Tibial nerve (tissue), 4 donors: ENCODE measurements around the gene VPS18. TPM values are rescaled to one million over a fixed set of nuclear protein-coding genes. Genes with fewer than 3 reads are reported as not detected.
A peak's percentile ranks its signal among the peaks of the same experiment; 100 is the strongest.

Experiments
- DNase-seq, 2 donors: peaks; one replicate each; pipeline ENCODE4 v3.0.0-alpha.2; 2019; ENCODE audit warnings: low spot score in 2 of 2
- H3K27ac ChIP-seq, 4 donors: fragments of 200-600 bp; sonication (generic) in 3 of 4; one replicate each; pipeline ENCODE4 v1.5.1; 2017 to 2019; ENCODE audit warnings: mild to moderate bottlenecking in 1 of 4
- H3K27me3 ChIP-seq, 2 donors: fragments of 200-600 bp; sonication (generic) in 1 of 2; one replicate each; pipeline versions ENCODE4 v1.5.1 to v1.6.0; 2017 to 2019
- H3K36me3 ChIP-seq, 3 donors: fragments of 200-600 bp; sonication (generic); one replicate each; pipeline ENCODE4 v1.5.1; 2018 to 2019
- H3K4me1 ChIP-seq, 4 donors: fragments of 200-600 bp; sonication (generic) in 3 of 4; one replicate each; pipeline ENCODE4 v1.5.1; 2017 to 2019
- H3K4me3 ChIP-seq, 4 donors: fragments of 200-600 bp; sonication (generic) in 3 of 4; one replicate each; pipeline ENCODE4 v1.5.1; 2017 to 2019; ENCODE audit warnings: mild to moderate bottlenecking in 1 of 4, moderate library complexity in 1 of 4
- H3K9me3 ChIP-seq, 4 donors: fragments of 200-600 bp; sonication (generic) in 3 of 4; one replicate each; pipeline ENCODE4 v1.5.1; 2017 to 2019
- CTCF ChIP-seq, 5 experiments: fragments of 200-600 bp in 3 of 5; fragments of 450-650 bp in 2 of 5; sonication (generic) in 3 of 5; IDR thresholded peaks; one replicate each; pipeline ENCODE4 v1.5.1; 2016 to 2019; ENCODE audit warnings: antibody characterized with exemption in 5 of 5, mild to moderate bottlenecking in 3 of 5, moderate library complexity in 2 of 5
- EP300 ChIP-seq, 2 donors: sonication (generic); formaldehyde crosslinking; IDR thresholded peaks; one replicate each; pipeline ENCODE4 v1.6.1; 2017; ENCODE audit warnings: antibody characterized with exemption in 2 of 2, mild to moderate bottlenecking in 1 of 2
- POLR2A ChIP-seq, 2 donors: fragments of 450-650 bp; IDR thresholded peaks; one replicate each; pipeline ENCODE4 v1.6.1; 2017; ENCODE audit warnings: antibody characterized with exemption in 2 of 2, mild to moderate bottlenecking in 2 of 2, moderate library complexity in 2 of 2
- WGBS, 2 donors: methylation state at CpG; one replicate each; pipeline ENCODE4 v1.1.5; 2018; 5-methylcytosine and 5-hydroxymethylcytosine counted together
- total RNA-seq, 4 donors: library from RNA; depleted of rRNA; stranded (reverse); fragments of >200 nt; gene quantifications; one replicate each; pipeline ENCODE4 v1.1.0, GENCODE V29; 2016

Gene VPS18
- total RNA-seq, 4 donors from 2014 or later, result 22.2 to 29.2 (median 25.2) TPM

- no peak overlapping the region for H3K27ac ChIP-seq
Observed at GRCh38 chr15:40938536-40938870, 44.3 kb downstream of the VPS18 start.

GRCh38 chr15:40940296-40940801, 46.1 kb downstream of the VPS18 start:
- no peak overlapping the region for H3K4me3 ChIP-seq
- peaks cover 0 to 30% (median 22%) of the 10 kb centered on the region in 4 donors for H3K4me1 ChIP-seq
- no peaks in the 10 kb centered on the region for H3K36me3 ChIP-seq
- peak in 1 of 2 donors; percentile 31 for TF ChIP-seq EP300 (IDR thresholded peaks at IDR 0.05)
- no peak for TF ChIP-seq CTCF (IDR thresholded peaks at IDR 0.05)
- no peak for TF ChIP-seq POLR2A (IDR thresholded peaks at IDR 0.05)
- no peaks in the 10 kb centered on the region for H3K27me3 ChIP-seq
- DNase-seq, result no peak
- peak overlapping the region in 2 of 4 donors; percentile 80 to 84 for H3K27ac ChIP-seq
- 35 to 36% methylated on average over 13 to 15 of the region's 15 CpGs for WGBS, 2 donors
- no peaks in the 10 kb centered on the region for H3K9me3 ChIP-seq

More at GRCh38 chr15:40938536-40938870, 44.3 kb downstream of the VPS18 start:
- TF ChIP-seq CTCF (IDR thresholded peaks at IDR 0.05), result no peak
- TF ChIP-seq EP300 (IDR thresholded peaks at IDR 0.05), result no peak
- no peak for TF ChIP-seq POLR2A (IDR thresholded peaks at IDR 0.05)
- H3K36me3 ChIP-seq, result no peaks in the 10 kb centered on the region
- no peaks in the 10 kb centered on the region for H3K9me3 ChIP-seq
- H3K27me3 ChIP-seq, result no peaks in the 10 kb centered on the region
- WGBS, 2 donors, result 85% methylated on average over 3 to 6 of the region's 6 CpGs
- no peak overlapping the region for H3K4me3 ChIP-seq
- DNase-seq, result no peak
- peaks cover 0 to 30% (median 22%) of the 10 kb centered on the region in 4 donors for H3K4me1 ChIP-seq

- Histone ChIP-seq H3K36me3 (no peaks in the 10 kb centered on the region), H3K4me1 (peaks cover 0 to 30% (median 22%) of the 10 kb centered on the region in 4 donors), H3K27ac (peak overlapping the region; percentile 69 to 84 (median 80)), H3K4me3 (peak overlapping the region; percentile 28 to 59 (median 53)), H3K9me3 (no peaks in the 10 kb centered on the region), H3K27me3 (no peaks in the 10 kb centered on the region)
- DNase-seq, result no peak
- no peak for TF ChIP-seq POLR2A (IDR thresholded peaks at IDR 0.05)
- no peak for TF ChIP-seq CTCF (IDR thresholded peaks at IDR 0.05)
- 15 to 21% methylated on average over 7 of the region's 7 CpGs for WGBS, 2 donors
Observed at GRCh38 chr15:40941068-40941527, 46.8 kb downstream of the VPS18 start.

DNA sequence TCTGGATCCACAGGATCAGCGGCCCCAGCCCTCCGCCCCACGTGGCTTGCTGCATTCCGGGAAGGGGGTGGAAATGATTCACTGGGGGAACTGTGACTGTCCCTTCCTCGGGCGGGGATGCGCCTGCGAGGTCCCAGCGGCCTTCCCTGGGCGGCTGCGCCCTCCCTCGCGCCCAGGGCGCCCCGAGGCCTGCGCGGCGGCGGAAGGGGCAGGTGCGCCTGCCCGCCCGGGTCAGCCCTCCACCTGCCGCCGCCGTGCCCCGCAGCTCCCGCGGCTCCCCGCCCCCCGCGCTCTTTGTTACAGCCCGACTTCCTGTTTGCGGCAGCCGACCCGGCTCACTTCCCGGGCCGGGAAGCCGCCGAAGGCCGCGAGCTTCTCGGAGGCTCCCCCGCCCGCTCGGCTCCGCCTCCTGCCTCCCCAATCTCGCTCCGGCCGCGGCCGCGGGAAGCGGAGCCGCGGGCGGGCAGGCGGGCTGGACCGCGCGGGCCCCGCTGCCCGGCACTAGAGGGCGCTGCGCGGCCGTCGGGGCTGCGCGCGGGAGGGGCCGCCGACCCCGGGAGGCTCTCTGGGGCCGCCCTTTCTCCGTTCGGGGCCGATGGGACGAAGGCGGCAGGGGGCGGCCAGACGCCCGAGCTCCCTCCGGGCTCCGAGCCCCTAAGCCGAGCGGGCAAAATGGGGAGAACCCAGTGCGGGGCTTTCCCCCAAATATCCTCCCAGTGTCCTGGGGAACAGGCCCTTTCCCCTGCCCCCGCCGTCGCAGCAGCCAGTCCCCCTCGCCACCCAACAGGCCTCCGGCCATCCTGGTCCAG, 47.5 kb downstream of the VPS18 start:
- H3K27me3 ChIP-seq, result no peaks in the 10 kb centered on the region
- H3K27ac ChIP-seq, result peak overlapping the region; percentile 69 to 84 (median 80)
- no peaks in the 10 kb centered on the region for H3K9me3 ChIP-seq
- WGBS, 2 donors, result 1 to 2% methylated on average over 40 to 60 of the region's 92 CpGs
- H3K4me1 ChIP-seq, result peaks cover 0 to 30% (median 22%) of the 10 kb centered on the region in 4 donors
- no peaks in the 10 kb centered on the region for H3K36me3 ChIP-seq
- H3K4me3 ChIP-seq, result peak overlapping the region; percentile 53 to 59 (median 55)
- peak; percentile 27 to 36 for DNase-seq
- TF ChIP-seq CTCF (IDR thresholded peaks at IDR 0.05), result peak; percentile 39 to 98 (median 95)
- peak in 1 of 2 donors; percentile 26 for TF ChIP-seq POLR2A (IDR thresholded peaks at IDR 0.05)
- TF ChIP-seq EP300 (IDR thresholded peaks at IDR 0.05), result peak in 1 of 2 donors; percentile 49

DNA sequence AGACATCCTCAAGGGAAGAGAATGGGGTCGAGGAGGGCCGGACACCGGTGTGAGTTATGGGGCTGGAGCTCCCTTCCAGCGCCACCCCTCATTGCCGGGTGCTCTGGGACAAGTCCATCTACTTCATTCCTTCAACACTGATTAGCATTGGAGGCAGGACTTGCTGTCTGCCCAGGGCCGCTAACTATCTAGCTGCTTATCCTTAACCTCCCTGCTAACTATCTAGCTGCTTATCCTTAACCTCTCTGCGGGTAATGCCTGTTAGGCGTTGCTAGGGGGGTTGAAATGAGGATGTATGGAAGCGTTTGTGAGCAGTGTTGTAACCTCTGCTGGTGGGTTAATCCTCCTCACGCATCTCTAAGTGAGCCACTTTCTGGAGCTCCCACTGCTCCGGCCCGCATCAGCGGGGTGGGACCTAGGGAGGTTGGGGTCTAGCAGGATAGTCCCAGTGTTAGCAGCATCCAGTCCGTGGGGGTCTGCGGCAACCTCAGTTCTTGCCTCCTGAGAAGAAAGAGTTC, 48.1 kb downstream of the VPS18 start:
- peak overlapping the region; percentile 53 to 59 (median 55) for H3K4me3 ChIP-seq
- H3K27ac ChIP-seq, result peak overlapping the region; percentile 69 to 84 (median 80)
- H3K27me3 ChIP-seq, result no peaks in the 10 kb centered on the region
- no peak for TF ChIP-seq POLR2A (IDR thresholded peaks at IDR 0.05)
- TF ChIP-seq EP300 (IDR thresholded peaks at IDR 0.05), result no peak
- TF ChIP-seq CTCF (IDR thresholded peaks at IDR 0.05), result no peak
- peaks cover 0 to 30% (median 22%) of the 10 kb centered on the region in 4 donors for H3K4me1 ChIP-seq
- H3K36me3 ChIP-seq, result no peaks in the 10 kb centered on the region
- WGBS, 2 donors, result 36 to 53% methylated on average over 14 to 15 of the region's 15 CpGs
- no peak for DNase-seq
- H3K9me3 ChIP-seq, result no peaks in the 10 kb centered on the region
